H54 (cell line): ENCODE data around the gene STXBP6.

ENCODE experiments used
- DNase-seq: peaks from one replicate; pipeline ENCODE4 v3.0.0; 2011; ENCODE audit warnings: low spot score, mixed read lengths; ENCODE audit not compliant: insufficient read length
- FAIRE-seq: peaks from 3 replicates; lab custom pipeline; 2011; peaks lifted over from hg19 to GRCh38; lab: Jason Lieb, UNC
- POLR2A ChIP-seq: IDR thresholded peaks from 2 replicates; pipeline ENCODE4 v1.6.1; 2011; ENCODE audit warnings: low read depth, mild to moderate bottlenecking, low read length

Gene STXBP6

DNA sequence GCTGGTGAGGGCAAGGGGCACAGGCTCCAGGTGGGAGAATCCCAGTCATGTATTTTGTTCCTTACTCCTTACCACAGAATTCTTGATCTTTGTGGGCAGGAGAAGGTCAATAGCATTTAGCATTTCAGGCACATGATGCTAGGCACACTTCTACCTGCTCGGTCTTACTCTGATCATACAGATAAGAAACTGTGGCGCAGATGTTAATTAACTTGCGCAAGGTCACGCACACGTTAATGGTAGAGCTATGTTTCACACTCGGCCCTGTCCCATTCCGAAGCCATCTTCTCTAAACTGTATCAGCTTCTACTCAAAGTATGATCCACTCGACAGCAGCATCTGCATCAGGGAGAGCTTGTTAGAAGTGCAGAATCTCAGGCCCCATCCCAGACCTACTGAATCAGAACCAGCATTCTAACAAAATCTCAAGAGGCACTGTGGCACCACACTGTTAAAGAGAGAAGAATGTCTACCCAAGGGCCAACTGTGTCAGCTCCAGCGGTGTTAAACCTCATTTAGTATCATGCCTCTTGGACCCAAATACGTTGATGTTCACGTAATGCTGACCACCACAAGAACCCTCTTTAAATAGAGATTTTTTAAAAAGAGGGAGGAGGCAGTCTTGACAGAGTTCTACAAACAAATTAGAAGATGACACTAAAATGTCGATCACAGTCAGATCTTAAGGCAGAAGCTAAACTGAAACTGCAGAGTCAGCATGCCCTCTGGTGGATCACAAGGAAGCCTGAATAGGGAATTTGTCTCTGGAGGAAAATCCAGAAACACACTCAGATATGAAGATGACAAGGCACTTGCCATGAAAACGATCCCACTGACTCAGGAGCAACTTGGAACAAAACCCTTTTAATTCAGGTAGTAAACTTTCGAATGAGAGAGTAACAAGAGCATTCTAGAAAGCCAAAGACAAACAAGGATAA, 7.3 kb downstream of the STXBP6 start:
- no peak for TF ChIP-seq POLR2A
- FAIRE-seq = no peak
- no peak for DNase-seq

DNA sequence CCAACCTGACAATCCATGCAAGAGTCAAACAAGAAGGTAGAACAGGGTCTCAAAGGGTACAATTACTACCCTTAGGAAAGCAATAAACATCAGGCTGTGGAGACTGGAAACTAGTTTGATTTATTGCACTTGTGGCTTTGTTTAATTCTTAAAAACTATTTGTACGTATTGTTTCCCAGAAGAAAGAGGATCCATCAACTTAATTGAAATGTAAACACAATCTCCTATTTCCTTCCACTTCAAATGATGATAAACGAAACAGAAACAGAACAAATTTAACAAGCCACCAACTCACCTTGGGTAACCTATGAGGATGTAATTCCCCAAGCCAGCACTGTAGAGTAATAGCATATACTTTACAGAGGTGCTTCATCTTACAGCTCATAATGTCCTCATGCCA, 8.0 kb downstream of the STXBP6 start:
- no peak for TF ChIP-seq POLR2A
- FAIRE-seq = no peak
- DNase-seq = no peak

DNA sequence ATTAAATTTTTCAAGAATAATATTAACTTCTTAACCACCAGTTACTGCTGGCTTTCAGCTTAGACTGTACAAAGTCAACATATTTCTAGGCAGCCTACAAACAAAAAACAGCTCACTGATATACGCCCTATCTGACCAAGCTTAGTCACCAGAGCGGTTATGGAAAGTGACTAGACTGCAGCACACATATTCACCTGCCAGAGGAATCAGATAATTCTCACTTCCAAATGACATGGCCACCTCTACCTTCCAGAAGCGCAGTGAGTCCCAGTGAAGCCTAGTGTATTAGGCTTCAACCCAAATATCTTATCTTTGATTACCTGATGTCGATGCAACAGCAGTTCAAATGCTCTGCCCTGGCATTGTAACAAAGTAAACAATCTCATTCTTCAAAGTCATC, 8.5 kb downstream of the STXBP6 start:
- no peak for TF ChIP-seq POLR2A
- no peak for FAIRE-seq
- DNase-seq = no peak

GRCh38 chr14:25039933-25040332, 10.0 kb downstream of the STXBP6 start:
- no peak for TF ChIP-seq POLR2A
- FAIRE-seq (no peak), DNase-seq (no peak)

- DNase-seq = no peak
- FAIRE-seq = no peak
- no peak for TF ChIP-seq POLR2A
Observed at GRCh38 chr14:25038044-25038668, 11.8 kb downstream of the STXBP6 start.

GRCh38 chr14:25037032-25037431, 12.9 kb downstream of the STXBP6 start:
- DNase-seq (no peak), FAIRE-seq (no peak)
- TF ChIP-seq POLR2A = no peak

DNA sequence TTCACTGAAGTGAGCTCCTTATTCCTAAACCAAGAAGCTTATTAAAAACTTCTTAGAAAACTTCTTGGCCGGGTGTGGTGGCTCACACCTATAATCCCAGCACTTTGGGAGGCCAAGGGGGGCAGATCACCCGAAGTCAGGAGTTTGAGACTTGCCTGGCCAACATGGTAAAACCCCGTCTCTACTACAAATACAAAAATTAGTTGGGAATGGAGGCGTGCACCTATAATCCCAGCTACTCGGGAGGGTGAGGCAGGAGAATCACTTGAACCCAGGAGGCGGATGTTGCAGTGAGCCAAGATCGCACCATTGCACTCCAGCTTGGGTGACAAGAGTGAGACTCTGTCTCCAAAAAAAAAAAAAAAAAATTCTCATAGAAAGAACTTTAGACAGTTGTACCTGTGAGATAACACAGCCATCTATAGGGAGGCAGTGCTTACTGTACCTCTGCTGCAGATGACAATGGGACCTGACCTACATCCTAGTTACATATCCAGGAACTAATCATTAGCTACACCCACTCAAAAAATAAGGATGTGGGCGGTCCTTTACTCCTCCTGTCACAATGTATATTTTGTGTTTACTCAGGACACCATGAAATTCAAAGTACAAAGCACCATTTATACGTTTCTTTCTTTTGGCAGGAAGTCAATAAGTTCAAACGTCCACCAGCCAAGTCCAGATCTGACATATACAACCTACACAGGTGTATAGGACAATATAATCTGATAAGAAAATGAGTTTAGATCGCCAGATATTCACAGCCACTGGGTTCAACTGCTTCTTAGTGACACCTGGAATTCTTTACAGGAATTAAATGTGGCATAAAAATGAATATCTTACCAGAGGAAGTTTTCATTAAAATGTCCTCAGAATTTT, 14.9 kb downstream of the STXBP6 start:
- FAIRE-seq = no peak

DNA sequence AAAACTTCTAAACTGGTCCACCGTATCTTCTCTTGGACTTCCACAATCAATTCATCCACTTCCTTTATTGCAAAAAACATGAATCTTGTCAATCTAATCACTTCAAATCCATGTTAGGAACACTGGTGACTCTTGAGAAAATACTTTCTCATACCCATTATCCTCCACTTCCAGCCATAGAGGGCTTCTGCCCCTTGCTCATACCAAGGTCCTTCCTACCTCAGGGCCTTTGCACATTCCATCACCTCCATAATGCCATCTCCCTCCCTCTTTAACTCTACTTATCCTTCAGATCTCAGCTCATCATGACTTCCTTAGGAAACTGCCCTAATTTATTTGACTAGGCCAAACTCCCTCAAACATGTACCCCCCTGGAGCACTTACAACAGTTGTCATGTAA, 16.6 kb downstream of the STXBP6 start:
- no peak for FAIRE-seq
- no peak for DNase-seq
- no peak for TF ChIP-seq POLR2A

More for the DNA sequence above, 14.9 kb downstream of the STXBP6 start:
- no peak for TF ChIP-seq POLR2A
- DNase-seq = no peak

GRCh38 chr14:25032092-25032784, 17.7 kb downstream of the STXBP6 start:
- no peak for DNase-seq
- FAIRE-seq = no peak
- no peak for TF ChIP-seq POLR2A

DNA sequence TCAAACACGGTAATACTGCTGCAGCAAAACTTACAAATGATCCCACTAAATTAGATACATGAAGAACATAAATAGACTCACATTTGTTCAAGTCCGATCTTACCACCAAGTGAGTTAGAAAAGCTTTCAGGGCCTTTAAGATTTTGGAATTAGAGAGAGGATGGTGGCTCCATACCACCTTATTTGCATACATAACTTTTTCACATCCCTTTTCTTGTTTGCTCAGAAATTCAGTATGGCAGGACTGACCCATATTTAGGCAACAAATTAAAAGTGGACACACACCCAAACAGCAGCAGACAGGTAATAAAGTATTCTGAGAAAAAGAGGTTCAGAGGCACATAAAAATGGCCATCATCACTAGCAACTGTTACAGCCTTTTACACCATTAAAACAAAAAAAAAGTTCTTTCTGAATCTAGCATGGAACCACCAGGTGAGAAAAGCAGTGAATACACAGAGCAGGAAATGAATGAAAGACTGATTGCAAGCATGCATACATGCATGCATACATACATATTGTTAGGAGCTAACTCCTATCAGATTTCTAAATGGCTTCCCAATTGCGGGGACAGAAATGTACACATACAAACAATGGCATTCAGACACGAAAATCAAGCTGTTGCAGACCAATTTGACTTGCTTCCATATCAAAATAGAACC, 23.3 kb downstream of the STXBP6 start:
- FAIRE-seq = no peak

DNA sequence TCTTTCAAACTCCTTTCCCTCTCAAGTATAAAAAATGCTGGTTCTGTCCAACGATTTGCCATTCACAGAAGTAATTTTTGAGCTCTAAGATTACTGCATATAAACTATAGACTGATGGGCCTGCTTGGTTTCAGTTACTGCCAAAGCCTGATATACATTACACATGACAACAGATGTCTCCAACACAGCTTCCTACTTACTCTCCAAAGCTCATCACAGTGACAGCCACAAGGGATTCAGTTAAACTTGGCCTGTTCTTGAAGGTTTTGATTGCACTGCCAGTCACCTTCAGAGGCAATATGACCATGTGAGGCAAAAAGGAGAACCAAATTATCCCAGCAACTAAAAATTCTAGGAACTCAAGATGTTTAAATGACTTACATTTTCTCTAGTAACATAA, 30.1 kb downstream of the STXBP6 start:
- no peak for TF ChIP-seq POLR2A
- DNase-seq (no peak), FAIRE-seq (no peak)

More for the DNA sequence above, 23.3 kb downstream of the STXBP6 start:
- TF ChIP-seq POLR2A = no peak
- no peak for DNase-seq

GRCh38 chr14:25017562-25017961, 32.4 kb downstream of the STXBP6 start:
- TF ChIP-seq POLR2A = no peak
- no peak for DNase-seq
- FAIRE-seq = no peak

DNA sequence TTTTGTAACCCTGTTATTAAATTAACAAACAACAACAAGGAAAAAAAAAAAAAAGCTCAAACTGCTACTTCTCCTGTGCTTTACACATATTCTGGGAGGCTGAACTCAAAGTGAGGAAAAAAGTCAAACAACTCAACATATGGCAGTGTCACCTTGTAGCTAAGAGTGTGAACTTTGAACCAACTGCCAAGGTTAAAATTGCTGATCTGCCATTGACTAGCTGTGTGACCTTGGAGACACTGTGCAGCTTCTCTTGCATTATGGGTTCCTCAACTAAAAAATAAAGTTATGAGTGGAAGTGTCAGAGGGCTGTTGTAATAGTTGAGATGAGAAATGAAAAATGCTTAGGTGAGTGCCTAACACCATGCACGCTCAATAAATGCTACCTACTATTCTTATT, 34.2 kb downstream of the STXBP6 start:
- FAIRE-seq (no peak), DNase-seq (no peak)
- TF ChIP-seq POLR2A = no peak
